GM12865 (cell line): ENCODE data around the gene LSM7.

Source experiments
- DNase-seq: peaks from one replicate; pipeline ENCODE4 v3.0.0; 2010; ENCODE audit warnings: low read depth
- H3K4me3 ChIP-seq: 2 replicates; pipeline ENCODE4 v1.5.1; 2011; ENCODE audit warnings: mild to moderate bottlenecking, low read depth, low read length, control low read depth
- CTCF ChIP-seq: IDR thresholded peaks from 2 replicates; pipeline ENCODE4 v1.5.1; 2011; ENCODE audit warnings: low read length, control low read depth, low read depth, inconsistent platforms; ENCODE audit not compliant: insufficient read depth; ENCODE audit errors: missing control alignments

Gene LSM7

GRCh38 chr19:2280633-2281264, 47.6 kb downstream of the LSM7 start:
- no peak overlapping the region for H3K4me3 ChIP-seq
- no peak for TF ChIP-seq CTCF
- DNase-seq: no peak

- TF ChIP-seq CTCF: no peak
- no peak overlapping the region for H3K4me3 ChIP-seq
- DNase-seq: no peak
These were observed 49.8 kb downstream of the LSM7 start for GRCh38 chr19:2278459-2279158.

- DNase-seq: no peak
- H3K4me3 ChIP-seq: no peak overlapping the region
- TF ChIP-seq CTCF: no peak
These were observed 51.2 kb downstream of the LSM7 start for GRCh38 chr19:2277138-2277537.

GRCh38 chr19:2276429-2276986, 51.9 kb downstream of the LSM7 start:
- no peak for TF ChIP-seq CTCF
- no peak overlapping the region for H3K4me3 ChIP-seq
- no peak for DNase-seq

GRCh38 chr19:2275588-2276428, 52.6 kb downstream of the LSM7 start:
- no peak for DNase-seq
- no peak overlapping the region for H3K4me3 ChIP-seq
- no peak for TF ChIP-seq CTCF

GRCh38 chr19:2274931-2275535, 53.4 kb downstream of the LSM7 start:
- DNase-seq: peak; percentile 71
- H3K4me3 ChIP-seq: no peak overlapping the region
- peak; percentile 60 for TF ChIP-seq CTCF
